Measurements from ENCODE around the gene AIF1L.
"Not testable (repeated sequence)": the region's sequence is repeated elsewhere in the genome, so short reads cannot be mapped to it uniquely, and the experiment has no call there.

AIF1L gene

DNA sequence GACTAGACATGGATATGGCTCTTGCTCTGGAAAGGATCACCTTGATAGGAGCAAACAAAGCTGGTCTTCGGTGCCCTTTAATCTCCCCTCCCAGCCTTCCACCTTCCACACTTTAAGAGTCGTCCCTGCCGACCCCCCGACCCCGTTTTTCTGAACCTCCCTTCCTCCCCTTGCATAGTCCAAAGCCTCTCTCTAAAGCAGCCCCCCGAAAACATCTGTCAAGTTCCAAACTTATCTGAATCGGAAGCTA is 28.6 kb downstream of the AIF1L start:
- DNase-seq = no peak

DNA sequence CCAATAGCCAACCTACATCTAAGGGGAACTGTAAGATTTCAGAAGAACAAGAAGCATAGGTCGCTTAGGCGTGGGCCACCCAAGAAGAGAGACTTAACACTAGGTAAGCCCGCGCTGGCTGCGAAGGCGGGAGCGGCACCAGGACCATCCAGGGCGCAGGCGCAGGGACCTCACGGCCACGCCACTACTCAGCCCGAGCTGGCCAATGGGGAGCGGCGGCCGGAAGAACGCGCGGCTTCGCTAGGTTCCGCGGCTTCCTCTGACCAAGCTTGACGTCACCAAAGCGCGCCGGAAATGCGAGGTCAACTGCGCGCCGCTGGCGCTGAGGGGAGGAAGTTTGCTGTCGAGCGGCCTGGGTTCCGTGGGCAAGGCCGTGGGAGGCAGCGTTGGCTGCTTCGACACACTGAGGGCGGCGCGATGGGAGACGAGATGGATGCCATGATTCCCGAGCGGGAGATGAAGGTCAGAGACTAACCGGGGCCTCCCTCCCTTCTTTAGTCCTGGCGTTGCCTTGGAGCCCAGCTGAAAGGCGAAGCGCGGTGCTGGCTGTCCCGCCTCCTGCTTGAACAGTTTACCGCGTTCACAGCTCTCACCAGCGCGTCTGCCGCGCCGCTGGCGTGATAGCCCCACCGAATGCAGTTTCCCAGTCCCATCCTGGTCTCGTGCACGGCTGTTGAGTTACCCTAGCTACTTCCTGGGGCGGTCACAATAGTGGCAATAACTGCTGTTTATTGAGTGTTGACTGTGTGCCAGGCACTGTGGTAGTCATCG is 29.1 kb downstream of the AIF1L start, which contains the start of gene NUP214:
NUP214 (plus strand) TSS at position 299 of the 771 bp plus-strand sequence; CDS start at position 418, 119 bp downstream.
- peak; percentile 100 for DNase-seq

DNA sequence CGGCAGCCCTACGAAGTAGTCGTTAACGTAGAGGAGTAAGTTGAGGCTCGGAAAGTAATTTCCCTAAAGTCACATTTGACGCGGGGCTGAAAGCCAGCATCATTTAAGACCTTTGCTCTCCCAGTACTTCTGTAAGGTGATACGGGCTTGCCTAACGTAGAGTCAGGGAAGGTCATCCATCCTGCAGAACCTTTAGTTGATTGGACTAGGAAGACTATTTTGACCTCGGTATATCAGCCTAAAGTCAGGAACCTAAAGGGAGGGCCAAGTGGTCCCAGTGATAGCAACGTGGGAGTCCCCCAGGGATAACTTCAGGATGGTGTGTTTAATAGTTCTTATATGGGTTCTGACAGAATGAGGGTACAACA is 29.7 kb downstream of the AIF1L start:
- DNase-seq = no peak

DNA sequence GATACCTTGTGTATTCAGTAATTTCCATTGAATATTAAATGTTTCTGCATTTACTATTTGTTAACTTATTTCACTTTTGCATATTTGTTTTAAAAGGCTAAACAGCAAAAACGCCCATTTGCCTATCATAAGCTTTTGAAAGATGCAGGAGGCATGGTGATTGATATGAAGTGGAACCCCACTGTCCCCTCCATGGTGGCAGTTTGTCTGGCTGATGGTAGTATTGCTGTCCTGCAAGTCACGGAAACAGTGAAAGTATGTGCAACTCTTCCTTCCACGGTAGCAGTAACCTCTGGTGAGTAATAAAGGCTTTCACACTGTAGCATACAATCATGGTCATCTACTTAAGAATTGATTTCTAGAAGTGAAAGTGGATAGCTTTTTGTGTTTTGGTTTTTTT is 32.9 kb downstream of the AIF1L start:
- DNase-seq = no peak

GRCh38 chr9:131138676-131139075 is 42.3 kb downstream of the AIF1L start:
- no peak for DNase-seq

GRCh38 chr9:131140112-131140511 is 43.8 kb downstream of the AIF1L start:
- DNase-seq = no peak

DNA sequence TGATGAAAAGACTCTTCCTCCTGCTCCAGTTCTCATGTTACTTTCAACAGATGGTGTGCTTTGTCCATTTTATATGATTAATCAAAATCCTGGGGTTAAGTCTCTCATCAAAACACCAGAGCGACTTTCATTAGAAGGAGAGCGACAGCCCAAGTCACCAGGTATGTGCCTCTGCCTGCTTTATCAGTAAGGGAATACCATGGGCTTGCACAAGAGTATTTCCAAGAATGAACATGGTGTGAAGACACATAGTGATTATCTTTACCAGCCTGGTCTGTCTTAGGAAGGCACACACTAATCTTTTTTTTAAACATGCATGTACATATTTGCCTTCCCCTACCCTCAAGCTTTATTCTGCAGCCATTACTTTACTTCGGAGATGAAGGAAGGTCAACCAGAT is 44.2 kb downstream of the AIF1L start:
- no peak for DNase-seq

- DNase-seq = no peak
Observed at GRCh38 chr9:131142160-131142559, 45.8 kb downstream of the AIF1L start.

DNA sequence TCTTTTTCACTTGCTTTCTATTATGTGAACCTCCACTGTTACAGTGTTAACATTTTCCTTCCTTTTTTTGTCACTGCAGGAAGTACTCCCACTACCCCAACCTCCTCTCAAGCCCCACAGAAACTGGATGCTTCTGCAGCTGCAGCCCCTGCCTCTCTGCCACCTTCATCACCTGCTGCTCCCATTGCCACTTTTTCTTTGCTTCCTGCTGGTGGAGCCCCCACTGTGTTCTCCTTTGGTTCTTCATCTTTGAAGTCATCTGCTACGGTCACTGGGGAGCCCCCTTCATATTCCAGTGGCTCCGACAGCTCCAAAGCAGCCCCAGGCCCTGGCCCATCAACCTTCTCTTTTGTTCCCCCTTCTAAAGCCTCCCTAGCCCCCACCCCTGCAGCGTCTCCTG is 47.9 kb downstream of the AIF1L start:
- no peak for DNase-seq

DNA sequence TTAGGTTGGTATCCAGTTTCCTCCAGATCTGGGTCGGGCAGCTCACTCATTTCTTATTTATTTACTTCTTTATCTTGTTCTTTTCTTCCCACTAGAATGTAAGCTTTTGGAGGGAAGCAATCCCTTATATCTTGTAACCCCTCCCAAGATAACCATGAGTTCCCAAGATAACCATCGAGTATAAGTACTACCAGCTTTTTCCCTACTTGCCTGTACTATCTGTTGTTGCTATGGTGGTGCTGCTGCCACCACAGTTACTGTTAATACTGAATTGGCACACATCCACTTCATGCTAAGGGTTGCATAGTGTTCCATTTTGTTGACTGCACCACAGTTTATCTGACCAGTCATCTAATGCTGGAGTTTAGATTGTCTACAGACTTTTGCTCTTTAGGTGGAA is 48.9 kb downstream of the AIF1L start:
- DNase-seq = no peak

- DNase-seq = no peak
Observed at GRCh38 chr9:131146186-131146585, 49.9 kb downstream of the AIF1L start.

- no peak for DNase-seq
Observed at GRCh38 chr9:131148276-131148675, 51.9 kb downstream of the AIF1L start.

- no peak for DNase-seq
Observed at GRCh38 chr9:131148966-131149687, 52.8 kb downstream of the AIF1L start.

DNA sequence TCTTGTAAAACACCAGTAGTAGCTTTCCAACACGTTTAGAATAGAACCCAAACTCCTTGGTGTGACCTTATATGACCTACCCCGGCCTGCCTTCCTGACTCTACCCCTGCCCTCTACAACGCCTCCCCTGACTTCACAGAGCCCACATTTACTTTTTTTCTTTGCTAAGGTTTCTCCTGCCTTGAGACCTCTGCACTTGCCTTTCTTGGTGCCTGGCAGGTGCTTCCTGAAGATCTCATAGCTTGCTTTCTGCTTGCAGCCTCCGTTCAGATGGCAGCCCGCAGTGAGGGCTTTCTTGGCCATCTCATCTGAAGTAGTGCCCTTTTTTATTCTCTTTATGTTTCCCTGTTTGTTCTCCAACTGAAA is 53.3 kb downstream of the AIF1L start:
- no peak for DNase-seq

DNA sequence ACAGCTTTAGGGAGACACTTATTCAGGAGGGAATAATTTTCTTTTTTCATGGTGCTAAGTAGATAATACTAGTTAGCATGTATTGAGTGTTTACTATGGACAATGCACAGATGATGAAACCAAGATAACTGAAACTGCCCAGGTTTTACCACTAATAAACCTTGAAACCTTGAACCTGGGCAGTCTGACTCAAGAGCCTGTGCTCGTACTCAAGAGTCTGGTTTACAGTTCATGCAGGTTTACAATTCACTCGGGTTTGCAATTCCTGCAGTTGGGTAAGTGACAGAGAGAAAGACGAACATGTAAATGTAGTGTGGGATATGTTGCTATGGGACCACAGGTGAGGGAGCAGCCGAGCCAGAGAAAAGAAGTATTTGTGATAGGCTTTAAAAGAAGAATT is 57.3 kb downstream of the AIF1L start:
- DNase-seq = no peak

DNA sequence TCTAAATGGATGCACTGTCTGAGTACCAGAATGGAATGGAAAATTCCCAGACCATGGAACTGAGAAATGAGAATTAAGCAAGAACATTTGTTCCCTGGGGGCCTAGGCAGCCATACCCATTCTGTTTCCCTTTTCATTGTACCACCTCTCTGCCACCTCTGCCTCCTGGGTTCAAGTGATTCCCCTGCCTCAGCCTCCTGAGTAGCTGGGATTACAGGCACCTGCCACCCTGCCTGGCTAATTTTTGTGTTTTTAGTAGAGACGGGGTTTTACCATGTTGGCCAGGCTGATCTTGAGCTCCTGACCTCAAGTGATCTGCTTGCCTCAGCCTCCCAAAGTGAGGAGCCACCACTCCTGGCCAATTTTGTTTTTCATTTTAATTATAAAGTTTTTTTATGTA is 62.3 kb downstream of the AIF1L start:
- DNase-seq = not testable (repeated sequence)

- DNase-seq = no peak
Observed at GRCh38 chr9:131160416-131161112, 64.2 kb downstream of the AIF1L start.

DNA sequence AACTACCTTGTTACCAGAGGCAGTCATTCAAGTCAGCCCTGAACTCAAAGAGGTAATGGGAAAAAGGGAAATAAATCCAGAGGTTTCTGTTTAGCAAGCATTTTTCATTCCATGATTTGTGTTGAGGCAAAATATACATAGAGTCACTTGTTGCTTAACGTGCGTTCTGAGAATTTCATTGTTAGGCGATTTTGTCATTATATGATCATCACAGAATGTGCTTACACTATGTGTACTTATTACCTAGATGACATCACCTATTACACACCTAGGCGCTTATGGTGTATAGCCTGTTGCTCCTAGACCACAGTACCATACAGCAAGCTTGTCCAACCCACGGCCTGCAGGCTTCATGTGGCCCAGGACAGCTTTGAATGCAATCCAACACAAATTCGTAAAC is 65.3 kb downstream of the AIF1L start:
- DNase-seq = no peak

DNA sequence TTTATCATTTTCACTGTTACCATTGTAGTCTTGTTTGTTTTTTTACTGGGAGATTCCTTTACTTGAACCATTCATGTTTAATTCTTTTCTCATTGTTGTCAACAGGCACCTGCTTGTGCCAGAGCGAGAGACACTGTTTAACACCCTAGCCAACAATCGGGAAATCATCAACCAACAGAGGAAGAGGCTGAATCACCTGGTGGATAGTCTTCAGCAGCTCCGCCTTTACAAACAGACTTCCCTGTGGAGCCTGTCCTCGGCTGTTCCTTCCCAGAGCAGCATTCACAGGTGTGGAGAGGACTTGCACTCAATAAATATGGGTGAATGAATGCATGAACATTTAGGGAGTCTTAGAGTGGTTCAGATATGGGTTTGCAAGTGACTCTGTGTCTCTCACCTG is 66.6 kb downstream of the AIF1L start:
- no peak for DNase-seq

- DNase-seq = no peak
Observed at GRCh38 chr9:131165523-131165922, 69.2 kb downstream of the AIF1L start.

DNA sequence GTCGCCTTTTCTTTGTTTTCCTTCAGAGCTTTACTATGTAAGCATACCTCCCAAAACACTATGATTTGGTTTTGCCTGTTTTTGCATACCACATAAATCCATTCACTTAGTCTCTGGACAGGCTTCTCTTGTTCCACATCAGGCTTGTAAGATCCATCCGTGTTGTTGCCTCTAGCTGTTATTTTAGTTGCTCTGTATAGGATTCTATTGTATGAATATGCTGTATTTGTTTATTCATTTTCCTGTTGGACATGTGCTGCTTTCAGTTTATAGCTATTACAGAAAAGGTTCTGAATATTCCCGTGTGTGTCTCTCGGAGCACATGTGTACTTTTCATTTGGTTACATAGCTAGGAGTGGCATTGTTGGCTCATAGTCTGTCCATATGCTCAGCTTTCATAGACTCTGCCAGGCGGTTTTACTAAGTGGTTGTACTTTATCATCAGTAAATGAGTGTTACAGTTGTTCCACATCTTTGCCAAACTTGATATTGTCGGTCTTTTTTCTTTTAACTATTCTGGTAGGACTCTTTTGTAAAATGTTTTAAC is 70.9 kb downstream of the AIF1L start:
- DNase-seq = no peak

DNA sequence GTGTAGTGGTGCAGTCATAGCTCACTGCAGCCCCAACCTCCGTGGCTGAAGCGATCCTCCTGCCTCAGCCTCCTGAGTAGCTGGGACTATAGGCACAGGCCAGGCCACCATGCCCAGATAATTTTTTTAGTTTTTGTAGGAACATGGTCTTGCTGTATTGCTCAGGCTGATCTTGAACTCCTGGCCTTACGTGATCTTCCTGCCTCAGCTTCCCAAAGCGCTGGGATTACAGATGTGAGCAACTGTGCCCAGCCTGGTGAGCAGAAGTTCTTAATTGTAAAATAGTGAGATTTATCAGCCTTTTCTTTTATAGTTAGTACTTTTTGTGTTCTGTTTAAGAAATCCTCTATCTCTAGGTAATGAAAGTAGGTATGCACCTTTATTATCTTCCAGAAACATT is 71.6 kb downstream of the AIF1L start:
- DNase-seq = no peak

DNA sequence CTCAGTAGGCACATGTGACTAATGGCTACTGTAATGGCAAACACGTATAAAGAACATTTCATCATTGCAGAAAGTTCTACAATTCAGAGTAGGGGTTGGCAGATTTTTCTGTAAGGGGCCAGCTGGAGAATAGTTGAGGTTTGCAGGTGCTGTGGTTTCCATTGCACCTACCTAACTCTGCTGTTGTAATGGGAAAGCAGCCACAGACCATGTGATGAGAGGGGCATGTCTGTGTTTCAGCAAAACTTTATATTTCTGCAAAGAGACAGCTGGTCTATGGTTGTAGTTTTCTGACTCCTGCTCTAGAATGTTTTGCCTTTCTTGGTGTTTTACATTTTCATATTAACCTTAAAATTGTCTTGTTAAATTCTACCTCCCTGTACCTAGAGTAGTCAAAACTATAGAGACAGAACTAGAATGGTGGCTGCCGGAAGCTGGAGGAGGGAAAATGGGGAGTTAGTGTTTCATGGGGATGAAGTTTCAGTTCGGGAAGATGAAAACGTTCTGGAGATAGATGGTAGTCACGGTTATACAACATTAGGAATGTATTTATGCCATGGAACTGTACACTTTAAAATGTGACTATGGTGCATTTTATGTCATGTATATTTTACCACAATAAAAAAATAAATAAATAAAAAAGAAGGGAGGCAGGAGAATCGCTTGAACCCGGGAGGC is 73.4 kb downstream of the AIF1L start:
- no peak for DNase-seq

Measured in activated naive CD4-positive, alpha-beta T cell treated with anti-CD3 and anti-CD28 coated beads, Interleukin-2, amount 50 U/mL, for 16 hours (primary cell).